ENCODE results near the gene TMEM101. TPM values are rescaled to one million over a fixed set of nuclear protein-coding genes. Genes with fewer than 3 reads are reported as not detected.
"Not testable (repeated sequence)": the region's sequence is repeated elsewhere in the genome, so short reads cannot be mapped to it uniquely, and the experiment has no call there.

Gene TMEM101
- total RNA-seq, 2 experiments from 2014 or later, result 17.6 to 22.7 TPM

DNA sequence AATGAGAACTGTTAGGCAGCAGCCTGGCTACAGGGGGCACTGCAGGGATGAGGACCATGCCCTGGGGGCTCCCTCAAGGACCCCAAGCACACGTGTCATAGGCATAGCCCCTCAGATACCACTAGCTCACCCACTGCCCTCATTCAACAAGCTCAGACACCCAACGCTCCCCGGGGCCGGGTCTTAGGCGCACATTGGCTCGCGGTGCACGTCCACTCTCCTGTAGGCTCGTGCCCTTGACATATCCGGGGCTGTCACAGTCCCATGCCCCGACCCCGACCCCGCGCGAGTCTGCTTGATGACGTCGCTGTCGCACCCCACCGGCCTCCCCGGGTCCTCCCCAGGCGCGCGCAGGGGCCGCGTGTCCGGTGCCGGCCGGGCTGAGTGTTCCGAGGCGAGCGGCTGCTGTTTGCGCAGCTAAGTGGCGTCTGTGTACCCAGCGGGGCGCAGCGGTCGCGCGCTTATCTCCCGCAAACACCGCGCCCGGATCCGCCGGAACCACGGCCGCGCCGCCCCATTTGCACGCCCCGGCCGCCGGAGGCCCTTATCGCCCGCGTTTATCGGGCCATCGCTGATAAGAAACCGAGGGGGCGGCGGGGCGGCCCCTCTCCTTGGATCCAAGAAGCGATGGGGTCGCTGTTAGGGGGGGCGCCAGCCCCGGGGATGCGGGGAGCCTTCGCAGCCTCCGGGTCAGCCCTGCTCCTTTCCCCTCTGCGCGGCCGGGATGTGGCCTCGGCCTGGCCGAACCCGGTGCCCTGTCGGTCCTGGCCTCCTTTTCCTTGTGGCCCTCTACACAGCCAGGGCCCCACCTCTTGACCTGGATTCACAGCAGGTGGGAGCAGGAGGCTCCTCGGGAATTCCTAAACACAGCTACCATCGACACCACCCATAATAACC is 31.0 kb downstream of the TMEM101 start:
- Mint-ChIP-seq H3K4me1 (peaks cover 4% of the 10 kb centered on the region), H3K36me3 (ENCODE audit: low read depth) (no peaks in the 10 kb centered on the region)
- POLR2A ChIA-PET, result interaction anchor here (0.6 kb wide), 1 partner anchor 91 kb away, joined by 3 read pairs; no protein-coding TSS in a partner anchor

GRCh38 chr17:43983196-43983514 is 31.6 kb downstream of the TMEM101 start:
- H3K9me3 Mint-ChIP-seq (ENCODE audit: low read depth), result no peaks in the 10 kb centered on the region
- peaks cover 41% of the 10 kb centered on the region for H3K27me3 Mint-ChIP-seq
- no peak for ATAC-seq
- H3K27ac Mint-ChIP-seq, result no peak overlapping the region
- H3K4me1 Mint-ChIP-seq, result peaks cover 4% of the 10 kb centered on the region
- no peak for DNase-seq
- POLR2A ChIA-PET, result no interaction called here
- no peaks in the 10 kb centered on the region for H3K36me3 Mint-ChIP-seq (ENCODE audit: low read depth)
- CTCF ChIA-PET, result interaction anchor here (1.0 to 1.6 kb wide), 5 partner anchors 13 to 58 kb away, joined by 3 to 4 read pairs (median 3); no protein-coding TSS in a partner anchor
- intact Hi-C loops (cut with DNase I, micrococcal nuclease), result no loop called here
- no peak overlapping the region for H3K4me3 Mint-ChIP-seq

More for the DNA sequence above, 31.0 kb downstream of the TMEM101 start:
- H3K27me3 Mint-ChIP-seq, result peaks cover 41% of the 10 kb centered on the region
- peak; percentile 28 for DNase-seq
- no peak overlapping the region for H3K27ac Mint-ChIP-seq
- intact Hi-C loops (cut with DNase I, micrococcal nuclease), result no loop called here
- no peak for ATAC-seq
- H3K4me3 Mint-ChIP-seq, result no peak overlapping the region
- CTCF ChIA-PET, result interaction anchor here (0.8 to 1.6 kb wide), 9 partner anchors 10 to 626 kb away, joined by 3 to 5 read pairs (median 3); no protein-coding TSS in a partner anchor
- H3K9me3 Mint-ChIP-seq (ENCODE audit: low read depth), result no peaks in the 10 kb centered on the region

DNA sequence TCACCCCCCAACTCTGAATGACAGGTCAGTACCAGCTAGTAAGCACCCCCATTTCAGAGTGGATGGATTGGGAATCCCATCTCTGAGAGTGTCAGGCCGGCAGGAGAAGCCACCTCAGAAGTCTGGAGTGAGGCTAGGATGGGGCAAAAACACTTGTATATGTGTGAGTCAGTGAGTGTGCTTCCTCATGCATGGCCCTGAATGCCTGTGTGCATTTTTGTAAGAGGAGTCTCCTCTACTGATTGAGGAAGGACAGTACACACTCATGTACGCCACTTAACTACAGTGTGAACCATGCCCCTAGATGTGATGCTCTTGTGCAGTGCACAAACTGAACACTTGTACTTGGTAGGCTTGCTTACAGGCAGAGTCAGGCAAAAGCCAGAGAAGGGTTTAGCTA is 32.6 kb downstream of the TMEM101 start:
- peaks cover 4% of the 10 kb centered on the region for H3K4me1 Mint-ChIP-seq
- ChIA-PET POLR2A (no interaction called here), CTCF (interaction anchor here (1.3 kb wide), 1 partner anchor 104 kb away, joined by 4 read pairs; no protein-coding TSS in a partner anchor)
- ATAC-seq, result no peak
- no peaks in the 10 kb centered on the region for H3K9me3 Mint-ChIP-seq (ENCODE audit: low read depth)
- no peak for DNase-seq
- H3K36me3 Mint-ChIP-seq (ENCODE audit: low read depth), result no peaks in the 10 kb centered on the region
- H3K4me3 Mint-ChIP-seq, result no peak overlapping the region
- H3K27me3 Mint-ChIP-seq, result peaks cover 37% of the 10 kb centered on the region
- H3K27ac Mint-ChIP-seq, result no peak overlapping the region
- intact Hi-C loops (cut with DNase I, micrococcal nuclease), result no loop called here

GRCh38 chr17:43979671-43980070 is 35.1 kb downstream of the TMEM101 start:
- intact Hi-C loops (cut with DNase I, micrococcal nuclease), result no loop called here
- Mint-ChIP-seq H3K36me3 (ENCODE audit: low read depth) (no peaks in the 10 kb centered on the region), H3K4me1 (peaks cover 4% of the 10 kb centered on the region), H3K27me3 (peaks cover 29% of the 10 kb centered on the region), H3K4me3 (no peak overlapping the region), H3K9me3 (ENCODE audit: low read depth) (no peaks in the 10 kb centered on the region), H3K27ac (no peak overlapping the region)
- ChIA-PET CTCF (interaction anchor here (0.9 to 1.2 kb wide), 2 partner anchors 8 to 36 kb away, joined by 3 to 4 read pairs; no protein-coding TSS in a partner anchor), POLR2A (interaction anchor here (0.6 kb wide), 2 partner anchors 16 to 32 kb away, joined by 3 read pairs; no protein-coding TSS in a partner anchor)
- ATAC-seq (no peak), DNase-seq (no peak)

GRCh38 chr17:43979011-43979410 is 35.8 kb downstream of the TMEM101 start:
- CTCF ChIA-PET, result interaction anchor here (0.6 to 1.2 kb wide), 3 partner anchors 9 to 1192 kb away, joined by 3 to 4 read pairs (median 4); no protein-coding TSS in a partner anchor
- POLR2A ChIA-PET, result interaction anchor here (0.6 kb wide), 1 partner anchor 15 kb away, joined by 3 read pairs; no protein-coding TSS in a partner anchor
- Mint-ChIP-seq H3K9me3 (ENCODE audit: low read depth) (no peaks in the 10 kb centered on the region), H3K27ac (no peak overlapping the region), H3K27me3 (peaks cover 30% of the 10 kb centered on the region), H3K4me3 (no peak overlapping the region), H3K4me1 (peaks cover 4% of the 10 kb centered on the region), H3K36me3 (ENCODE audit: low read depth) (no peaks in the 10 kb centered on the region)
- no peak for DNase-seq
- intact Hi-C loops (cut with DNase I, micrococcal nuclease), result no loop called here
- ATAC-seq, result no peak

DNA sequence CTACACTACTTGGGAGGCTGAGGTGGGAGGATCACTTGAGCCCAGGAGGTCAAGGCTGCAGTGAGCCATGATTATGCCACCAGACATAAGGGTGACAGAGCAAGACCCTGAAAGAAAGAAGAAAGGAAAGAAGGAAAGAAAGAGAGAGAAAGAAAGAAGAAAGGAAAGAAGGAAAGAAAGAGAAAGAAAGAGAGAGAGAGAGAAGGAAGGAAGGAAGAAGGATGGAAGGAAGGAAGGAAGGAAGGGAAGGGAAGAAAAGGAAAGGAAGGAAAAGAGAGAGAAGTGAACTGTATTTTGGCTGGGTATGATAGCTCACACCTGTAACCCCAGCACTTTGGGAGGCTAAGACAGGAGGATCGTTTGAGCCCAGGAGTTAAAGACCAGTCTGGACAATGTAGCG is 36.7 kb downstream of the TMEM101 start:
- ChIA-PET CTCF (no interaction called here), POLR2A (no interaction called here)
- Mint-ChIP-seq H3K4me1 (no peaks in the 10 kb centered on the region), H3K4me3 (no peak overlapping the region), H3K27me3 (peaks cover 28% of the 10 kb centered on the region), H3K27ac (no peak overlapping the region), H3K9me3 (ENCODE audit: low read depth) (no peaks in the 10 kb centered on the region), H3K36me3 (ENCODE audit: low read depth) (no peaks in the 10 kb centered on the region)
- ATAC-seq (no peak), DNase-seq (no peak)
- intact Hi-C loops (cut with DNase I, micrococcal nuclease), result no loop called here

DNA sequence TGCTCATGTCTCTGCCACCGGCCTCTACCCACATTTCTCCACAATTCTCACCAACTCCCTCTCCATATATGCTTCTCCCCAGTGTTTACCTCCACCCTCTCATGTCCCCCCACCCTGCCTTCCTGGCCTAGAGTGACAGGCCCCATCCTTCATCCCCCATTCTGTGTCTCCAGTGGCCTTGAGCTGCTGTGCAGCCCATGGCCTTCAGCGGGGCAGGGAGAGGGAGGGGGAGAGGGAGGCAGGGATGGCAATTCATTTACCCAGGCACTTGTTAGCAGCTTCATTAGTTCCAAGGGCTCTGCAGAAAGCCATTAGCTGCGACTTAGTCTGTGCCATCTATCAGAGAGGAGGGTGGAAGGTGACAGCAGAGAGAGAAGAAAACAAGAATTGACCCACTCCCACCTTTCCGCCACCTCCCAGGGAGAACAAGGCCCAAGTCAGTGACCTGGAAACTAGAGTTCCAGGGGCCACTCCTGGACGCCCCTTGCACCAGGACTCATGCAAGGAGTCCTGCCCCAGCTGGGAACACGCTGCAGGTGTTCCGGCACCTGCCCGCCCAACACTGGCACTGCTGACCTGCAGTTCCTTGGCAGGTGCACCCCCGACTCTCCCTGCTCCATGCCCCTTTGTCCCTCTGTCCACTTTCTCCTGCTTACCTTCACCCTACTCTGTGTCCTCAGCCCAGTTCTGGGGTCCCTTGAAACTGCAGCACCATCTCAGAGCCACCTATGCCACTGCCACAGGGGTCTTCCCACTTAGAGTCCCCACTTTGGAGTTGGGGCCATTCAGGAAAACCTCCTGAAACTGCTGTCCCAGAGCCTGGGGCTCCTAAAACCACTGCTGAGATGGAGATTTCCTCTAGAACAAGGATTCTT is 37.6 kb downstream of the TMEM101 start:
- H3K36me3 Mint-ChIP-seq (ENCODE audit: low read depth), result no peaks in the 10 kb centered on the region
- ChIA-PET POLR2A (no interaction called here), CTCF (no interaction called here)
- H3K27me3 Mint-ChIP-seq, result peaks cover 21% of the 10 kb centered on the region
- H3K9me3 Mint-ChIP-seq (ENCODE audit: low read depth), result no peaks in the 10 kb centered on the region
- H3K4me1 Mint-ChIP-seq, result no peaks in the 10 kb centered on the region
- no peak overlapping the region for H3K27ac Mint-ChIP-seq
- no peak overlapping the region for H3K4me3 Mint-ChIP-seq
- DNase-seq (no peak), ATAC-seq (no peak)
- intact Hi-C loops (cut with DNase I, micrococcal nuclease), result no loop called here

DNA sequence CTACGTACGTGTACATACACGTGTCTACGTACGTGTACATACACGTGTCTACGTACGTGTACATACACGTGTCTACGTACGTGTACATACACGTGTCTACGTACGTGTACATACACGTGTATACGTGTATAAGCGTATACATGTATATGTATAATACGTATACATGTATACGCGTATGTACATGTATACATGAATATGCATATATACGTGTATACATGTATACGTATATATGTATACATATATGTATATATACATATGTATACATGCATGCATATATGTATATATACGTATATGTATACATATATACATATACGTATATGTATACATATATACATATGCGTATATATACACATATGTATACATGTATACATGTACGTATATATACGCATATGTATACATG is 38.9 kb downstream of the TMEM101 start:
- no peak for ATAC-seq
- H3K36me3 Mint-ChIP-seq (ENCODE audit: low read depth), result no peaks in the 10 kb centered on the region
- intact Hi-C loops (cut with DNase I, micrococcal nuclease), result no loop called here
- H3K4me1 Mint-ChIP-seq, result no peaks in the 10 kb centered on the region
- no peak overlapping the region for H3K27ac Mint-ChIP-seq
- DNase-seq, result no peak
- no peaks in the 10 kb centered on the region for H3K9me3 Mint-ChIP-seq (ENCODE audit: low read depth)
- H3K27me3 Mint-ChIP-seq, result peaks cover 11% of the 10 kb centered on the region
- H3K4me3 Mint-ChIP-seq, result no peak overlapping the region
- CTCF ChIA-PET, result no interaction called here
- POLR2A ChIA-PET, result no interaction called here

- Mint-ChIP-seq H3K27ac (no peak overlapping the region), H3K36me3 (ENCODE audit: low read depth) (no peaks in the 10 kb centered on the region), H3K4me1 (no peaks in the 10 kb centered on the region), H3K27me3 (peaks cover 9% of the 10 kb centered on the region), H3K4me3 (no peak overlapping the region), H3K9me3 (ENCODE audit: low read depth) (no peaks in the 10 kb centered on the region)
- no peak for DNase-seq
- CTCF ChIA-PET, result interaction anchor here (1.3 kb wide), 1 partner anchor 60 kb away, joined by 3 read pairs; no protein-coding TSS in a partner anchor
- intact Hi-C loops (cut with DNase I, micrococcal nuclease), result no loop called here
- POLR2A ChIA-PET, result no interaction called here
- ATAC-seq, result no peak
Measured at GRCh38 chr17:43974382-43975266, 40.1 kb downstream of the TMEM101 start.

GRCh38 chr17:43972444-43973212 is 42.1 kb downstream of the TMEM101 start:
- H3K27me3 Mint-ChIP-seq; H3K9me3 Mint-ChIP-seq (ENCODE audit: low read depth); intact Hi-C loops (cut with DNase I, micrococcal nuclease); H3K4me1 Mint-ChIP-seq; POLR2A ChIA-PET; DNase-seq; H3K27ac Mint-ChIP-seq; H3K36me3 Mint-ChIP-seq (ENCODE audit: low read depth); ATAC-seq; H3K4me3 Mint-ChIP-seq: not testable (repeated sequence)
- CTCF ChIA-PET, result interaction anchor here (1.0 to 1.1 kb wide), 2 partner anchors 10 to 21 kb away, joined by 3 to 4 read pairs; no protein-coding TSS in a partner anchor
